K562 (cell line): ENCODE measurements around the gene AFF1. TPM values are rescaled to one million over a fixed set of nuclear protein-coding genes. Genes with fewer than 3 reads are reported as not detected.

Source experiments
- ATAC-seq: fragments of 200-7000 bp; cut with Tn5 transposase; 3 replicates; pipeline ENCODE4 v1.9.1; 2020; ENCODE audit warnings: moderate library complexity
- BruUV-seq: library from RNA; stranded (reverse); fragments of 400-500 nt; replicated peaks from 2 replicates; lab custom pipeline; 2021; lab: Mats Ljungman, UMichigan
- CTCF ChIA-PET: fragments of 300-600 bp; formaldehyde crosslinking; extraction: SDS; loops from one replicate; lab custom pipeline; 2021; ENCODE audit warnings: low intra/inter-chr PET ratio; lab: Yijun Ruan, JAX
- POLR2A ChIA-PET: fragments of 300-600, 350-650 bp; sonication (Branson Sonifier 250); formaldehyde crosslinking; extraction: SDS; loops from one replicate; lab custom pipeline; 2021; ENCODE audit warnings: antibody characterized with exemption, inconsistent platforms; lab: Yijun Ruan, JAX
- DNase-seq, 4 experiments: peaks; one replicate each; pipeline versions ENCODE4 v3.0.0 to v3.0.0-alpha.2; 2011 to 2018; ENCODE audit warnings: low spot score in 3 of 4, mixed read lengths in 3 of 4; ENCODE audit errors: extremely low read depth in 1 of 4
- FAIRE-seq: peaks from 2 replicates; lab custom pipeline; 2011; peaks lifted over from hg19 to GRCh38; lab: Jason Lieb, UNC
- H2AFZ ChIP-seq: 2 replicates; pipeline ENCODE4 v1.6.0; 2011; ENCODE audit warnings: low read depth, low read length, control low read depth, inconsistent platforms
- H3K27ac ChIP-seq: fragments of 200-600 bp; 3 replicates; pipeline ENCODE4 v1.8.0; 2011; ENCODE audit warnings: low read depth, mild to moderate bottlenecking, control low read depth, inconsistent platforms, low read length, moderate library complexity, mixed read lengths; ENCODE audit errors: extremely low read depth
- H3K27me3 ChIP-seq, 2 experiments: fragments of 300-600 bp in 1 of 2; 2 replicates in 1 of 2; 3 replicates in 1 of 2; pipeline versions ENCODE4 v1.6.0 to v1.8.0; 2011; ENCODE audit warnings: inconsistent platforms in 2 of 2, low read length in 2 of 2, mild to moderate bottlenecking in 1 of 2, mixed read lengths in 1 of 2, moderate library complexity in 1 of 2; ENCODE audit not compliant: control insufficient read depth in 2 of 2, insufficient read depth in 2 of 2
- H3K36me3 ChIP-seq: fragments of 300-600 bp; 3 replicates; pipeline ENCODE4 v1.8.0; 2011; ENCODE audit warnings: mild to moderate bottlenecking, low read length, inconsistent platforms; ENCODE audit not compliant: control insufficient read depth, insufficient read depth
- H3K4me1 ChIP-seq, 2 experiments: fragments of 200-600 bp in 1 of 2; replicated peaks in 1 of 2; 2 replicates in 1 of 2; 3 replicates in 1 of 2; pipeline versions ENCODE4 v1.5.1 to v1.8.0; 2011; ENCODE audit warnings: inconsistent platforms in 2 of 2, low read length in 2 of 2, mild to moderate bottlenecking in 1 of 2, mixed read lengths in 1 of 2, moderate library complexity in 1 of 2; ENCODE audit not compliant: control insufficient read depth in 2 of 2, insufficient read depth in 2 of 2
- H3K4me2 ChIP-seq: 2 replicates; pipeline ENCODE4 v1.6.1; 2011; ENCODE audit warnings: low read length, control low read depth, inconsistent platforms, mixed read lengths; ENCODE audit not compliant: insufficient read depth
- H3K4me3 ChIP-seq: fragments of 200-600 bp; sonication (generic), shearing (Covaris generic); 2 replicates; pipeline ENCODE4 v1.5.1; 2016; ENCODE audit warnings: control low read depth, inconsistent platforms
- H3K79me2 ChIP-seq: fragments of 200-600 bp; 3 replicates; pipeline ENCODE4 v1.8.0; 2011; ENCODE audit warnings: low read length, inconsistent platforms; ENCODE audit not compliant: control insufficient read depth, insufficient read depth
- H3K9ac ChIP-seq, 2 experiments: 2 replicates each; pipeline versions ENCODE4 v1.6.0 to v1.6.1; 2011; ENCODE audit warnings: low read depth in 2 of 2, low read length in 2 of 2, control low read depth in 1 of 2, inconsistent platforms in 1 of 2, mild to moderate bottlenecking in 1 of 2, mixed read lengths in 1 of 2; ENCODE audit not compliant: insufficient read depth in 1 of 2
- H3K9me1 ChIP-seq: one replicate; pipeline ENCODE4 v1.6.0; 2011; ENCODE audit warnings: inconsistent platforms, mild to moderate bottlenecking, low read length, moderate library complexity; ENCODE audit not compliant: control insufficient read depth, insufficient read depth
- H3K9me3 ChIP-seq: replicated peaks from 2 replicates; pipeline ENCODE4 v1.5.1; 2011; ENCODE audit warnings: low read depth, low read length, inconsistent platforms; ENCODE audit not compliant: control insufficient read depth, insufficient read depth
- H4K20me1 ChIP-seq: replicated peaks from 2 replicates; pipeline ENCODE4 v1.6.1; 2011; ENCODE audit warnings: low read length, inconsistent platforms, mixed read lengths; ENCODE audit not compliant: control insufficient read depth, insufficient read depth
- FOXO4 ChIP-seq: fragments of 450-650 bp; formaldehyde crosslinking; IDR thresholded peaks from 2 replicates; pipeline ENCODE4 v1.4.0; 2020; ENCODE audit warnings: mild to moderate bottlenecking, moderate library complexity
- GATA2 ChIP-seq: sonication (generic); formaldehyde crosslinking; IDR thresholded peaks from 2 replicates; pipeline ENCODE4 v1.4.0; 2020; ENCODE audit warnings: mild to moderate bottlenecking, missing genetic modification reagents
- GTF2E2 ChIP-seq: fragments of 200-800 bp; sonication (Bioruptor generic); IDR thresholded peaks from 2 replicates; pipeline ENCODE4 v1.6.1; 2016; ENCODE audit warnings: missing genetic modification characterization, missing compliant biosample characterization
- GTF3C2 ChIP-seq: IDR thresholded peaks from 3 replicates; pipeline ENCODE4 v1.6.1; 2011; ENCODE audit warnings: borderline replicate concordance, mild to moderate bottlenecking, moderate library complexity; ENCODE audit not compliant: insufficient read length; ENCODE audit errors: extremely low read depth
- PHF21A ChIP-seq: fragments of 450-650 bp; IDR thresholded peaks from 2 replicates; pipeline ENCODE4 v1.6.1; 2017; ENCODE audit warnings: low read depth, borderline replicate concordance
- POLR2A ChIP-seq: fragments of 450-650 bp; conservative IDR thresholded peaks from 2 replicates; pipeline ENCODE4 v1.6.1; 2016
- SRF ChIP-seq, 2 experiments: fragments of 250-450, 450-650 bp in 1 of 2; sonication (Bioruptor Pico) in 1 of 2; sonication (generic) in 1 of 2; formaldehyde crosslinking; IDR thresholded peaks; 2 replicates each; pipeline versions ENCODE4 v1.5.0 to v1.5.1; 2020 to 2022; ENCODE audit warnings: mild to moderate bottlenecking in 1 of 2, missing genetic modification reagents in 1 of 2
- TCF15 ChIP-seq: fragments of 250-450 bp; sonication (Bioruptor Pico); IDR thresholded peaks from 2 replicates; pipeline ENCODE4 v1.8.0; 2022; ENCODE audit warnings: moderate library complexity, mild to moderate bottlenecking, inconsistent platforms
- TRIM24 ChIP-seq, 2 experiments: fragments of 450-650 bp; IDR thresholded peaks; 2 replicates each; pipeline ENCODE4 v1.6.1; 2016
- ZBTB11 ChIP-seq, 3 experiments: fragments of 200-800 bp in 1 of 3; fragments of 250-450 bp in 1 of 3; fragments of 450-650 bp in 1 of 3; sonication (Bioruptor Pico) in 1 of 3; sonication (Bioruptor generic) in 1 of 3; formaldehyde crosslinking in 1 of 3; IDR thresholded peaks; 2 replicates each; pipeline versions ENCODE4 v1.6.1 to v1.8.0; 2016 to 2022; ENCODE audit warnings: mild to moderate bottlenecking in 2 of 3, missing genetic modification characterization in 2 of 3, missing compliant biosample characterization in 1 of 3, moderate library complexity in 1 of 3
- ZFPM2 ChIP-seq: fragments of 250-450 bp; sonication (Bioruptor Pico); IDR thresholded peaks from 2 replicates; pipeline ENCODE4 v1.5.1; 2022; ENCODE audit warnings: mild to moderate bottlenecking
- ZNF232 ChIP-seq: sonication (generic); formaldehyde crosslinking; IDR thresholded peaks from 2 replicates; pipeline ENCODE4 v1.8.0; 2022; ENCODE audit warnings: mild to moderate bottlenecking, missing genetic modification reagents
- WGBS: fragments of 100-300 bp; shearing (Covaris generic); methylation state at CpG from one replicate; pipeline ENCODE4 v1.1.6; 2016; ENCODE audit warnings: low coverage, mixed read lengths; ENCODE audit not compliant: insufficient coverage; ENCODE audit errors: missing lambda C conversion rate; 5-methylcytosine and 5-hydroxymethylcytosine counted together
- in situ Hi-C: fragments of 300-500 bp; cut with MboI; formaldehyde crosslinking; loops from 4 replicates; pipeline ENCODE4 v1.15.0; 2018; ENCODE audit warnings: inconsistent platforms, mixed read lengths
- intact Hi-C: fragments of 100-400 bp; cut with micrococcal nuclease; formaldehyde crosslinking; loops from 2 replicates; pipeline ENCODE4 v1.14.2; 2022
- polyA plus RNA-seq, 8 experiments: library from polyadenylated mRNA; depleted of rRNA in 4 of 8; stranded (reverse) in 5 of 8; unstranded in 3 of 8; fragments of >200 nt; fragmentation: Nextera tagmentation in 2 of 8; fragmentation: Illumina TruSeq in 1 of 8; extraction: Ambion mirVana in 2 of 8; extraction: Trizol in 1 of 8; gene quantifications; 2 replicates each; pipeline versions ENCODE4 v1.2.1 to v1.2.3, GENCODE V29; 2011 to 2014; ENCODE audit warnings: inconsistent platforms in 1 of 8, missing spikeins in 1 of 8
- total RNA-seq, 7 experiments: library from RNA; depleted of rRNA in 6 of 7; stranded (reverse); fragments of >200 nt in 6 of 7; fragmentation: Illumina TruSeq in 2 of 7; extraction: Trizol in 2 of 7; gene quantifications; 2 replicates each; pipeline versions ENCODE4 v1.2.1 to v1.2.3, GENCODE V29; 2011 to 2021; ENCODE audit warnings: low replicate concordance in 1 of 7

AFF1 gene
- total and polyA plus RNA-seq, 9 of the 15 experiments (the other 6 are each of a cell fraction or from before 2014, with no cell fraction given) = 4.1 to 47.5 (median 17.2) TPM

DNA sequence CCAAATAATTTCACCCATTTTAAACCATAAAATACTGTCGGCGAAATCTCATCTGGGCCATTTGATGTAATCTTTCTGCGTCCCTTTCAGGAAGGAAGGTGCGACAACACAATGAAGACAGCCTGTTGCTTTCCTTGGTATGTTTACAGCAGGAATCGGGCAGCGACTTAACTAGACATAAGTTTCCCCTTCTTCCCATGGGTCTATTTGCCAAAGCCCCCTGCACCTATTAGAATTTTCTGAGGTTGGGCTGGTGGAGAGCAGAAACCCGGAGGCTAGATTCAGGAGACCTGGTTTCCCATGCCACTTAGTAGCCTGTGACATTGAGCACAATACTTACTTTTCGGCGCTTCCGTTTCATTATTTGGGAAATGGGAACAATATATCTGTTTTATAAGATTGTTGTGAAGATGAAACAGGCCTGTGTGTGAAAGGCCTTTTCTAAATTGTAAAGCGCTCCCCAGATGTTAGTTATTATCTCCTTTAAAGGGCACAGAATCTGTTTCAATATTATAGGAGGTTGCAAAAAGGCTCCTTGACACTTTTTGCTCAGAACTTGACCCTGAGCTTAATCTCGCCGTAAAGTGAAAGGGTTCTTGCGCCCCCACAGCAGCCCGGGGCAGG, 552 bp upstream of the AFF1 start:
- H3K4me2 ChIP-seq = peak overlapping the region; percentile 90
- peaks cover 55% of the 10 kb centered on the region for H3K79me2 ChIP-seq
- peak overlapping the region; percentile 90 for H2AFZ ChIP-seq
- no peaks in the 10 kb centered on the region; the same call in 1 of the 2 replicates for H4K20me1 ChIP-seq
- DNase-seq (peak in 1 of 4 experiments; percentile 40), ATAC-seq (no peak), FAIRE-seq (peak; percentile 84)
- POLR2A ChIA-PET = interaction anchor here (0.6 to 4.8 kb wide), 12 partner anchors 10 to 151 kb away, joined by 3 to 36 read pairs (median 4); no protein-coding TSS in a partner anchor
- H3K9ac ChIP-seq = peak overlapping the region; percentile 87
- no peaks in the 10 kb centered on the region for H3K9me3 ChIP-seq
- in situ Hi-C loops (no loop called here), intact Hi-C loops (loop anchor here (1.0 to 2.0 kb wide), 2 partner anchors 12 to 73 kb away; no protein-coding TSS in a partner anchor)
- no peaks in the 10 kb centered on the region for H3K9me1 ChIP-seq
- TSS peak; percentile 81 for BruUV-seq
- H3K36me3 ChIP-seq = no peaks in the 10 kb centered on the region
- peaks cover 5 to 10% of the 10 kb centered on the region in 2 experiments; a peak in 4 of 5 replicates for H3K4me1 ChIP-seq
- no peaks in the 10 kb centered on the region for H3K27me3 ChIP-seq
- H3K4me3 ChIP-seq = peak overlapping the region; percentile 76
- peak overlapping the region; percentile 87 for H3K27ac ChIP-seq
- WGBS = 1% methylated on average over 14 of the region's 15 CpGs
- CTCF ChIA-PET = interaction anchor here (0.9 kb wide), 1 partner anchor 158 kb away, joined by 4 read pairs; no protein-coding TSS in a partner anchor
- TF ChIP-seq GTF3C2 (no peak), ZNF232 (CRISPR knock-in tag) (no peak), ZBTB11 (CRISPR knock-in tag; IDR thresholded peaks at IDR 0.05) (peak in 1 of 3 experiments; percentile 24; a peak in 1 of 6 replicates), GTF2E2 (peak; percentile 65; the same call in 1 of the 2 replicates), TRIM24 (IDR thresholded peaks at IDR 0.05) (no peak), GATA2 (CRISPR knock-in tag) (peak; percentile 11; the same call in 1 of the 2 replicates), SRF (CRISPR knock-in tag; IDR thresholded peaks at IDR 0.05) (peak in 1 of 2 experiments; percentile 15; a peak in 1 of 4 replicates), TCF15 (no peak), FOXO4 (CRISPR knock-in tag) (no peak), POLR2A (peak; percentile 79), ZFPM2 (no peak), PHF21A (no peak)
